ENCODE data around the gene PLXNA4.

- TF ChIP-seq CTCF (IDR thresholded peaks at IDR 0.05) (no peak), POLR2A (IDR thresholded peaks at IDR 0.05) (no peak)
These were observed 424.0 kb downstream of the PLXNA4 start for GRCh38 chr7:132152131-132152889.

Measured in lower leg skin (tissue), 3 donors.